ENCODE results near the gene CDR2L.
"Not testable (repeated sequence)": the region's sequence is repeated elsewhere in the genome, so short reads cannot be mapped to it uniquely, and the experiment has no call there.

CDR2L gene

DNA sequence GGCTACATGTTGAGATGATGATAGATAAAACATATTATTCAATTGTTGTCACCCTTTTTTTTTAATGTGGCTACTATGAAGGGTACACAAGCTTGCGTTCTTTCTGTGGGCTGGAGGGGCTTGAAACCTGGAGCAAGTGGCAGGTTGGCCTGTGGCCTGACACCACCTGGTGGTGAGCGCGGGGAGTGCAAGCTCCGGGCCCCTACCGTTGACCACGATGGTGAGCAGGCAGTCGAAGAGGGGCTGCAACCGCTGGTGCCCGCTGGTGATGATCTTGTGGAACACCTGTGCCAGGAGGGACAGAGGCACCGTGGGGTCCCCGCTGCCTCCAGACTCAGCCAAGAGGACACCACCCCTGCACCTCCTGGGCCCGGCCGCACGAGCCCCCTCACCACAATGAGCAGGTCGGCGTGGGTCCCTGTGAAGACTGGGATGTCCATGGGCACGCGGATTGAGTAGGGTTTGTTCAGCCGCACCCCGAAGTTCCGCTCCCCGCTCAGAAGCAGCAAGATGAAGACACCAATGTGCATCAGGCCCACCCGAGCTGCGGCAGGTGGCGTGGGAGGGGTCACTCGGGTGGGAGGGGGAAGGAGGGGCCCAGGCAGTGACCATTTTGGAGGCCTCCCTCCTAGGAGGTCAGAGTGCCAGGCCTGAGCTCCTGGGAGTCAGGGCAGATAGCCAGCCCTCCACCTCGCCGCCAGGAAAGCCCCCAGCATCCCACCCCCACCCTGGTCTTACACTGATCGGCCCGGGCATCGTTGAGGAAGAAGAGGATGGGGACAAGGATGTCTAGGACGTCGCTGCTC is 29.3 kb upstream of the CDR2L start:
- in situ Hi-C loops (cut with HindIII; ENCODE audit: low sequenced_read_pairs): no loop called here

DNA sequence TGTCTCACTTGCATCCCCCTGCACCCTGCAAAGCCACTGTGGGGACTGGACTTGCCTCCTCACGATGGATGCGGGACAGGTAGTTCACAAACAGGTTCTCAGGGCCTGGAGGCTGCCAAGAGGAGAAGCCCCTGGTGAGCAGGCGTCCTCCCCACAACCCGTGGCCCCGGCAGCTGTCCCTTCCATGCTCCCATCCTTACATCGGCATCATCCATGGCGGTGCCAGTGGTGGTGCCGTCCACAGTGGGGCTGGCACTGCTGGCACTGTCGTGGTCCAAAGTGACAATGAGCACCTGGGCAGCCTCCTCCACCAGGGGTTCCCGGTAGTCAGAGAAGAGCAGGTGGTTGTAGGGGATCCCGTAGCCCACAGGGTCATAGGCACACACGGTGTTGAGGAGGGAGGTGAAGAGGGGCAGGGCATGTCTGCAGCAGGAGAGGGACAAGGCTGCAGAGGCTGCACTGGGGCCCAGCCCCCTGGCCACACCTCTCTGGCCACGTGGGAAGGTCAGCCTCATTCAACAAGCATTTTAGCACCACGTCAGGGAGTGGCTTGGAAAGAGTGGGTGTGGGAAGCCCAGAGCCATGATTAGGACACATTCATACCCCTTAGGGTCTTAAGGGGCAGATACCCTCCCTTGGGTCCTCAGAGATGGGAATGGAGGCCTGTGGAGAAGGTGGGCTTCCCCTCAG is 27.5 kb upstream of the CDR2L start:
- in situ Hi-C loops (cut with HindIII; ENCODE audit: low sequenced_read_pairs): no loop called here

DNA sequence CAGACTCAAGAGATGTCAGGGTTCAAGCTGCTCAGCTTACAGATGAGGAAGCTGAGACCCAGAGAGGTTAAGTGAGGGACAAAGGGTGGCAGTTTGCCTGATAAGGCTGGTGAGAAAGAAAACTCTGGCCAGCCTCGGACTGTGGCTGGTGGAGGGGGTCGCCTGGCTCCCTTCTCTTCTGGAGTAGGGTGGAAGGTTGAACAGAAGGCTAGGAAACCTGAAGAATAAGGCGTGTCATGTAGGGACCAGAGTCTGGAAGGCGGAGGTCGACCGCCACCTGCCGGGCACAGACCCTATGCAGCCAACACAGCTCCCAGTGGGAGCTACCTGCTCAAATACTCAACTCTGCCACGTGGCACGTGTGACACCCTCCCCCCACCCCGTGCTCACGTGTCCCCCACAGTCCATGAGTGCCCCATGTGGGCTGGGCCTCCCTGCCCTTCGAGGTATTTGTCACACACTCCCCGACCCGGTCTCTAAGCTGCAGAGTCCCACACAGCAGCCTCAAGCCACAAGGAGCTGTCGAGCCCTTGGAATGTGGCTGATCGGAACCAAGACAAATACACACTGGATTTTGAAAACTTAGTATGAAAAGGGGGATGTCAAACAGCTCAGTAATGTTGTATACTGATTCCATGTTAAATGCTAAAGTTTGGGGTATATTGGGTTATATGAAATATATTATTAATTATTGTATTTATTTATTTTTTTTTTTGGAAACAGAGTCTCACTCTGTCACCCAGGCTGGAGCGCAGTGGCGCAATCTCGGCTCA is 26.7 kb upstream of the CDR2L start:
- in situ Hi-C loops (cut with HindIII; ENCODE audit: low sequenced_read_pairs): no loop called here

DNA sequence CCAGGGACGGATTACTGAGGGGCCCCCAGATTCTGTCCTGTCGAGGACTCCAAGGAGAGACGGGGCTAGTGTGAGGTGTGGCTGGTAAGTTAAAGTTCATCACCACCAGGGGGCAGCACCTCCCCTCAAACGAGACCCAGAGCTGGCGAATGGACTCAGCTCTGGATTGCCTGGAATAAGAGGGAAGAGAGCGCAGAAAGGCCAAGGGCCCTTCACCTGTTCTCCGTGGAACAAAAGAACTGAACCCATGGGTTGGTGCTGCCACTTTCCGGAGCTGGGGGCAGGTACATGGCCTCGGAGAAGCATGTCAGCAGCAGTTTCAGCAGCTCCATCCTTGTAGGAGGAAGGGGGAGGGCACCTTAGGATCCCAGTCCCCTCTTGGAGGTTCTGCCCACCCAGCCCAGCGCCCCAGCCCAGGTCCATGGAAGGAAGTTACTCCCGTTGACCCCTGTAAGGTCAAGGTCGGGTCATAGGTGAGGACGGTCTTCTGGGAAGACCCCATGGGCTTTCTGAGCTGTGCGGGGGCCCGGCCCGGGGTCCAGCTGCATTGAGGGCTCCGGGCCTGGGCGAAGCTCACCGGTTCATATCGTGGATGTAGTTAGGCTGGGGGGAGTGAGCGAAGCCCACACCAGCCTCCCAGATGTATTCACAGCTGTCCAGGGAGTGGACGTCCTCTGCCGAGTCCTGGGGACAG is 25.6 kb upstream of the CDR2L start:
- in situ Hi-C loops (cut with HindIII; ENCODE audit: low sequenced_read_pairs): no loop called here

DNA sequence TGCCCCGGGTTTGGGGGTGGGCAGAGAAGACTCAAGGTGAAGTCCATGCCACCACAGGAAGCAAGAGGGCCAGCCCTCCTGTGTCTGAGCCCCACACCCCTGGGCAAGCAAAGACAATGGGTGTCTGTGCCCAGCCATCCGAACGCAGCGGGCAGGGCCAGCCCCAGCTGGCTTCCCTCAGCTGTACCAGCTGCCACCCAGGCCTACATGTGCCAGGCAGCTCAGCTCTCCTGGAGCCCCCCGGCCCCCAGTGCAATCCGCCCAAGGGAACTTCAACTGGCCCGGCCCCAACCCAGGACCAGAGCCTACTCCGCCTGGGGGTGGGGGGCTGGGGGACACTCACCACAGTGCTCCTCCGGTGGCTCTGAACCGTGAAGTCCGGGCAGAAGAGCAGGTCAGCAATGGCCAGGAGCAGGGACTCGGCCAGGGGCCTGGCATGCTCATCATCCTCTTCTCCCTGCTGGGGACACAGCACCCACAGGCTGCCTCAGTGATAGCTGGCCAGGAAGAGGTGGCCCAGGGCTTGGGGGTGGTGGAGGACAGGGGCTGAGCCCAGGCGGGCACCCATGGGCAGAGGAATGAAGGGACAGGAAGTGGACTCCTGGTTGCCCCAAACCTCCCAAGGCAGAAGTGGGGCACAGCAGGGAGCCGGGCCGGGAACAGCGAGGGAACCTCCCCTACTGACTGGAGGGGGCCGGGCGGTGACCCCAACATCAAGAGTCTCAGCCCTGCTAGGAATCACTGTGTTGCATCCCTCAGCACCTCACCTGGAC is 24.6 kb upstream of the CDR2L start:
- in situ Hi-C loops (cut with HindIII; ENCODE audit: low sequenced_read_pairs): no loop called here

DNA sequence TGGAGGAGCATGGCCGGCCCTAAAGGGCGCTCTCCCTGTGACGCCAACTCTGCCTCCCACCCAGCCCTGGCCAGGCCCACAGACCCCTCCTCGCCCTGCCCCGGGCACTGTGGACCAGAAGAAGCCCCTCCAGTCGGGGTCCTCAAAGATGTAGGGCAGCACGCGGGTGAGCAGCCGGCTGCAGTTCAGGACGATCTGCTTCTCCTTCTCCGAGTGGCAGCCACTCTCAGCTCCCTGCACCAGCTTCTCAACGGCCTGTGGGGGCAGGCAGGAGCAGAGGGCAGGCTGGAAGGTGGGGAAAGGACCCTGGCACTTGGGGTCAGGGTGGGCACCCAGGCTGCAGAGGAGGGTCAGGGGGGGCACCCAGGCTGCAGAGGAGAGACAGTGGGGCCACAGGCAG is 23.8 kb upstream of the CDR2L start:
- in situ Hi-C loops (cut with HindIII; ENCODE audit: low sequenced_read_pairs): no loop called here

DNA sequence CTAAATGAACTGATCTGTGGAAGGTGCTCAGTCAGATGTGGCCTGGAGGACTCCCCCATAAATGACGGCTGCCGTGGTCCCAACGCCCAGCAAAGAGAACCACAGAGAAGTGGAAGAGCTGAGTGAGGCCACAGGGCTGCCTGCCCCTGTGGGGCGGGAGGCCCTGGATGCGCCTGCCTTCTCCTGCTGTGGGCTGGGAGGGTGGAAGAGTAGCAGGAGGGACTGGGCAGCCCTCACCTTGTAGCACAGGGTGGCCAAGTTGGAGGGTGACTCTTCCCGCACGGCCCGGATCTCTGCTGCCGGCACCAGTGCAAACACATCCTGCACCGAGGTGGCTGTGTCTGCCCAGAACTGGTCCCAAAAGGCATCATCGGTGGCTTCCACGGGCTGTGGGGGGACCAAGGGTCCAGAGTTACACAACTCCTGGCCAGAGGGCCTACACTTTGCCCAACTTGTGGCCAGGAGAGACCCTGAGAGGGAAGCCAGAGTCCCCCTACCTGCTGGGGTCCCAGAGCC is 23.1 kb upstream of the CDR2L start:
- in situ Hi-C loops (cut with HindIII; ENCODE audit: low sequenced_read_pairs): no loop called here

DNA sequence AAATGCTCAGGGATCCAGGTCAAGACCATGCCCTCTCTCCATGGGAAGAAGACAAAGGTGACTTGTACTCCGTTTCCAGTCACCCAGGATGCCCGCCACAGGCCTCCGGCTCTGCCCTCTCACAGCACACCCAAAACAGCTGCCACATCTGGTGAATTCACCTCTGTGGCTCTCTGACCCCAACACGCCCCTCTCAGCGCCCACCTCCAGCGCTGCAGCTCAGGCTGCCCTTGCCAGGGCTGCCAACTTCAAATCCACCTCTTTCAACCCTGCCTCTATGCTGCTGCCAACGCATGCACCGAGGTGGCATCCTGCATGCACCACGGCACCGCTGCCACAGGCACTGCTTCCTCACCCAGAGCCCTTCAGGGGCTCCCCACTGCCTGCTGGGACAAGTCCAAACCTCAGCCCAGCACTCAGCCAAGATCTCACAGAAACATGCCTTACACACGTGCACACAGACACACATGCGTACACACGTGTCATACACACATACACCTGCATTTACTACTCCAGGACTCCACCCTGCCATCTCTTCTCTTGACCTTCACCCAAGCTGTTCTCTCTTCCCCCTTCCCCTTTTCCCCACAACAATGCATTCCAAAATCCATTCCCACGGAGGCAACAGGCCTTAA is 22.3 kb upstream of the CDR2L start:
- in situ Hi-C loops (cut with HindIII; ENCODE audit: low sequenced_read_pairs): no loop called here

DNA sequence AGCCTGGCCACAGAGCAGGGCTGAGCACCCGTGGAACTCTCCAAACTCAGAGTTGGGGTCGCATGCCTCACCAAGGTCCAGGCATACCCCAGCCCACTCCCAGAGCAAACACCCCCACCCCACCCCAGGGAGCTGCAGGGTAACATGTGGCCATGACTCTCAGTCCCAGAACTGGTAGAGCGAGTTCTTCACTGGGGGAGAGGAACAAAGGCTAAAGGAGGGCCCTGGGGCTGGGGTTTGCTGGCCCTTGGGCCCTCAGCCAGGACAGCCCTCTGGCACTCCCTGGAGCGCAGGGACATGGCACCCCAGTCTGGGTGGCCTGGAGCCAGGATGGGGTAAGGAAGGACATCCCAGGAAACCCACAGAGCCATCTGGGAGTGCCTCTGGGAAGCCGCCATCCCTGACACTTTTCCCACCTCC is 19.1 kb upstream of the CDR2L start:
- in situ Hi-C loops (cut with HindIII; ENCODE audit: low sequenced_read_pairs): no loop called here

DNA sequence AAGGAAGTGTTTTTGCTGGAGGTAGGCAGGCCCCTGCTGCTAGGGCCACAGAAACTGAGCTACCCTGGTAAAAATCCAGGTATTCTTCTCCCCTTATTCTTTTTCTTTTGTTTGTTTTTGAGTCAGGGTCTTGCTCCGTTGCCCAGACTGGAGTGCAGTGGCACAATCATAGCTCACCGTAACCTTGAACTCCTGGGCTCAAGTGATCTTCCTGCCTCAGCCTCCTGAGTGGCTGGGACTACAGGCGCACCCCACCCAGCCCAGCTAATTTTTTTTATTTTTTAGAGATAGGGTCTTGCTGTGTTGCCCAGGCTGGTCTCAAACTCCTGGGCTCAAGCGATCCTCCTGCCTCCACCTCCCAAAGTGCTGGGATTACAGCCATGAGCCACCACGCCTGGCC is 17.9 kb upstream of the CDR2L start:
- in situ Hi-C loops (cut with HindIII; ENCODE audit: low sequenced_read_pairs): not testable (repeated sequence)

DNA sequence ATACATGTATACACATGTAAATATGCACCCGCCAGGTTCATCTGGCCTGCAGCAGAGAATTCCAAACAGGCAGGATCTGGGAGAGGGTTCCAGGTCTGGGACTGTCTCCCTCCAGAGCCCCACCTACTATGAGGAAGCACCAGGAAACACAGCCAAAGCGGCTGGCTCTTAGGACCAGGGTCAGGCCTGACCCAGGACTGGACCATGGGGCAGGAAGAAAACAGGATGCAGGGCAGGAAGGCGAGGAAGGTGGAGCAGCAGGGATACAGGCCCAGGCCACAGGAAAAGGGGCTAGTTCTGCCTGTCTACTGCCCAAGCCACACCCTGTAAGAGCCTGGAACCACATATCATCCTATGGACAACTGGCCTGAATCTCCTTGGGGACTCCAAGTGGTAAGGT is 17.0 kb upstream of the CDR2L start:
- in situ Hi-C loops (cut with HindIII; ENCODE audit: low sequenced_read_pairs): no loop called here

DNA sequence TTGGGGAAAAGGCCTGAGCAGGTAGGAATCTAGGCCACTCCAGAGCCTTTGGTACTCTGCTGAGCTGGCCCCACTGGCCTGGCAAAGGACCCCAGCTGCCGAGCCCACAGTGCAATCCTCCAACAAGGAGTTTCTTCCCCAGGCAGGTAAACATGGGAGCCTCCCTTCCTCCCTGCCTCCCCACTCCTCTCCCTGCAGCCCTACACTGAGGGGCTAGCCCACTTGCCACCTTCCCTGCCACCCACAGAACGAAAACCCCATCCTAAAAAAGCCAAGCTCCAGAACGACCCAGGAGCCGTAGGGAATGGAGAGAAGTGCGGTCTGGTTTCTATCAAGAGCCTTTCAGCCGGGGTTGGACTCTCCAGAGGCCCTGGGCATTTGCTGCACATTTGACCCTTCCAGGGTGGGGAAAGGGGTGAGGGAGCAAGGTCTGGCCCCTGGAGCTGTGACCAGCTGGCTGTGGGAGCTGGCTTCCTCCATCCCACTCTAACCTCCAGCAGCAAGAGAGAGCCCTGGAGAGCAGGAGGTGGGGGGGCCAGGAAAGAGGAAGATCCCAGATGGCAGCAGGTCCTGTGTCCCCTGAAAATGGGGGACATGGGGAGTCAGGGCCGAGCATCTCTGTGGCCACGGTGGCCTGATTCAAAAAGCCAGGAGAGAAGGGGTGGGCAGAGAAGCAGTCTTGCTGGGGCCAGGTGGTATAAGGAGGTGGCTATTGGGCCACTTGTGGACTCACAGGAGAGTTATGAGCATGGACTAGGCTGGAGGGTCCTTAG is 16.2 kb upstream of the CDR2L start:
- in situ Hi-C loops (cut with HindIII; ENCODE audit: low sequenced_read_pairs): no loop called here

DNA sequence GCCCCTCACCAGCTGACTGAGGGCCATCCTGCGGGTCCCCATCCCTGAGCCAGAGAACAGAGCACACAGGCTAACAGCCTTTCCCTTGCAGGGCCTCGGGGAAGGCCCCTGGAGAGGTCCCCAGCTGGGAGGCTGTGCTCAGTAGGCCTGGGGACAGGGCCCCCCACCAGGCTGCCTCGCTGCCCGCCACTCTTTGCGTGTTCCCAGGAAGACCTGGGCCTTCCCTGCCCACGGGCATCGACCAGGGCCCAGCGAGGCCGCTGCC is 15.7 kb upstream of the CDR2L start:
- in situ Hi-C loops (cut with HindIII; ENCODE audit: low sequenced_read_pairs): no loop called here

DNA sequence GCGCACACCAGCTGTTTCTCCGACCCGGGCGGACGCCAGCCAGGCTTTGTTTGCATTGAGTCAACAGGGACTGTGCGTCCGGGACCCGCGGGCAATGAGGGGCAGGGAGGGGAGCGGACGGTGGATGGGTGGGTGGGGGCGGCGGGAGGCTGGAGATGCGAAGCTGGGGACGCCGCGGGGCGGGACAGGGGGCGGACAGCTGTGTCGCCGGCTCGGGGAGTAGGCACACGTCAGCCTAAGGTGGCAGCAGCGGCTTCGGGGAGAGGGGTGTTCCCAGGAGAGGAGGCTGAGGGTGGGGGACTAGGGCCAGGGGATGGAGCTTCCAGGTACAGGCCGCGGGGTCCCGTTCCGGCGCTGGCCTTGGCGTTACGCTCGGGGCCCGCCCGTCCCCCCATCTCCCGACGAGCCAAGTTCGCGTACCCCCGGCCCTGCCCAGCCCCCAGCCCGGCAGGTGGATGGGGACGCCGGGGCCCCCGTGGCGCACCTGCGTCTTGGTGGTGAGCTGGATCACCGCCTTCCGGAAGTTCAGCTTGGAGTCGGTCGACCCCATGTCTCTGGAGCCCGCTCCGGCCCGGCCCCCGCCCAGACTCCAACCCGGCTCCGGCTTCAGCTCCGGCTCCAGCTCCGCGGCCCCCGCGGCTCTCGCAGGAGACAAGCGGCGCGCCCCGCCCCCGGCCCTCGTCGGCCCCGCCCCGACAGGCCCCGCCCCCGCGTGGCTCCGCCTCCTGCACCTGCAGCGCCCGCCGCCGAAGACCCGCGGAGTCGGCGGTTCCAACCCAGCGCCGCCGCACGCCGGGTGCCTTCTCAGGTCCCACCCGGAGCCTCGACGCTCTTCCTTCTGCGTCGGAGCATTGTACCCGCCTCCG is 15.1 kb upstream of the CDR2L start, which contains the start of gene HID1:
Gene HID1, minus strand, starts transcription at position 653 of the 866 bp plus-strand sequence. Its CDS starts 103 bp downstream, at position 550.
- in situ Hi-C loops (cut with HindIII; ENCODE audit: low sequenced_read_pairs): no loop called here

DNA sequence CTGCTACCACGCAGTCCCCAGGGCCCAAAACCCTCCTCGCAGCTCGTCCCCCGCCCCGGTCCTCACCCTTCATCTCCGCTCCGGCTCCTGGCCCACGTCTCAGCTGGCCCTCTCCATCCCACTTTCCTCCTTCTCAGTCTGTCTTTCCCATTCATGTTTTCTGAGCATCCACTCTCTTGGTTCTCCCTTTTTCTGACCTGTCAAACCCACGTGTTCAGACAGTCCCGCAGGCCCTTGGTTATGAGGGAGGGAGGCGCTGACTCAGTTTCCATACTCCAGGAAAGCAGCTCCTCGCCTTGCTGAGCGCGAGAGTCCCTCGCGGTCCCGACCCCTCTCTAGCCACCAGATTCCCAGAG is 14.5 kb upstream of the CDR2L start:
- in situ Hi-C loops (cut with HindIII; ENCODE audit: low sequenced_read_pairs): no loop called here

DNA sequence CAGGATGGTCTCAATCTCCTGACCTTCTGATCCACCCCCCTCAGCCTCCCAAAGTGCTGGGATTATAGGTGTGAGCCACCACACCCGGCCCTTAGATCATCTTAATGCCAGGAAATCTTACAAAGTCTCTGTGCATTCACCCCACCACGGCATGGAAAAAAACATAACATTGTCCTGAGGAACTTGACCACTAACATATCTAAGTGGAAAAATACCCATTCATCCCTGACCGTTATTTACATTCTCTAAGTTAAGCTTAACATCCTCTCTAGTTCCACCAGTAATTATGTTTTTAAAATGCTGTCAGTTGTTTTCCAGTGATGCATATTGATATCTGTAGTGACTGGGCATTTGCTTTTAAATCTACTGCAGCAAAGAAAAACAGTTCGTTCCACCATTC is 11.5 kb upstream of the CDR2L start:
- in situ Hi-C loops (cut with HindIII; ENCODE audit: low sequenced_read_pairs): no loop called here

DNA sequence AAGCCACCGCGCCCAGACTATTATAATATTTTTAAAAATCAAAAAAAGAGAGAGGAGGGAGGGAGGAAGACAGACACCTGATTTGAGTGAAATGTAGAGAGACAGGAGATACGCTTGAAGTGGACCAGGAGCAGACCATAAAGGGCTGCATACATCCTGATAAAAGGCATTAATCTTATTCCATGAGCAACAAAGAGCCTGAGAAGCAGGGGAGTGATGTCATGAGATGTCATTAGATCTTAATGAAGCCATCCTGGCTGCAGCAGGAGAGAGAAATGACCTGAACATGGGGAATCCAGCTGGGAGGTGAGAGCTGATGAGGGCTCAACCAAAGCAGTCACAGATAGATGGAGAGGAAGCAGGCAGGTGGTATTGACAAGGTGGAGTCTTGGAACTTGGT is 9.6 kb upstream of the CDR2L start:
- in situ Hi-C loops (cut with HindIII; ENCODE audit: low sequenced_read_pairs): no loop called here

DNA sequence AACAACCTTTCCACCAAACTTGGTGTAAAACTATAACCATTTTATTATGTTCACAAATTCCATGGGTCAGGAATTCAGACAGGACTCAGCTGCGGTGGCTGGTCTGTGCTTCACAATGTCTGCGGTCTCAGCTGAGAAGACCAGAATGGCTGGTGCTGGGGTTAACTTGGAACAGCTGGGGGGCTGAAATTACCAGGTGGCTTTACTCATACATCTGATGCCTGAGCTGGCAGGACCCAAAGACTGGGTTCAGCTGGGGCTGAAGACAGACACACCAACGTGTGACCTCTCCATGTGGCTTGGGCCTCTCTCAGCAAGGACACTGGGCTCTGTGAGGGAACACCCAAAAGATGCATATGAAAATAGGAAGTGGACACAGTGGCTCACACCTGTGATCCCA is 9.2 kb upstream of the CDR2L start:
- in situ Hi-C loops (cut with HindIII; ENCODE audit: low sequenced_read_pairs): no loop called here
